Measurements from ENCODE around the gene MYEOV. TPM values are rescaled to one million over a fixed set of nuclear protein-coding genes. Genes with fewer than 3 reads are reported as not detected.

The MYEOV gene
- total and polyA plus RNA-seq, 2 of the 8 experiments (the other 6 are each of a cell fraction or from before 2014, with no cell fraction given): 0.44 to 0.67 TPM

- no peak overlapping the region for H2BK15ac ChIP-seq (ENCODE audit: low read length)
- H3K79me1 ChIP-seq (ENCODE audit: low read depth, low read length): no peaks in the 10 kb centered on the region
- peaks cover 0 to under 1% (median 0%) of the 10 kb centered on the region in 4 experiments; a peak in 1 of 7 replicates for H3K4me1 ChIP-seq (replicated peaks in 1 of 4; ENCODE audit: control insufficient read depth in 3 of 4, insufficient read depth in 4 of 4, low read length in 3 of 4)
- H4K91ac ChIP-seq (replicated peaks; ENCODE audit: insufficient read length, low read length): no peak overlapping the region
- no peak overlapping the region for H2BK5ac ChIP-seq (ENCODE audit: low read depth, low read length)
- H2BK20ac ChIP-seq (ENCODE audit: low read length): no peak overlapping the region
- H2AFZ ChIP-seq (ENCODE audit: low read length): no peak overlapping the region
- DNase-seq (ENCODE audit: low read depth in 1 of 2, low spot score in 2 of 2) (no peak), FAIRE-seq (no peak)
- no peak overlapping the region for H2BK120ac ChIP-seq (replicated peaks; ENCODE audit: low read depth, low read length)
- H3K4ac ChIP-seq (replicated peaks; ENCODE audit: insufficient read length, low read depth, low read length): no peak overlapping the region
- H3K79me2 ChIP-seq (ENCODE audit: control insufficient read depth in 1 of 2, insufficient read depth in 2 of 2, low read length in 2 of 2): no peaks in the 10 kb centered on the region
- no peak overlapping the region for H3K23ac ChIP-seq (ENCODE audit: insufficient read length)
- H3K56ac ChIP-seq (replicated peaks; ENCODE audit: insufficient read length, low read depth, low read length): no peak overlapping the region
- H3K27ac ChIP-seq (ENCODE audit: low read depth, low read length): no peak overlapping the region
- WGBS, 2 experiments (ENCODE audit: extremely low coverage in 1 of 2, insufficient coverage in 1 of 2, insufficient read length in 1 of 2, insufficient replicate concordance in 2 of 2, low coverage in 1 of 2, low lambda C conversion rate in 2 of 2, missing lambda C conversion rate in 1 of 2): 88% methylated on average over 11 of the region's 11 CpGs; no CpG with 5 or more reads in 1 of the 2 experiments
- no peak overlapping the region for H3K4me3 ChIP-seq (ENCODE audit: extremely low read depth in 1 of 4, insufficient read depth in 2 of 4, low read depth in 3 of 4, low read length in 4 of 4)
- no peak overlapping the region for H2BK12ac ChIP-seq (ENCODE audit: low read depth, low read length)
- ChIA-PET CTCF (ENCODE audit: partially characterized antibody) (interaction anchor here (1.6 to 2.7 kb wide), 2 partner anchors 13 to 85 kb away, joined by 3 to 10 read pairs; no protein-coding TSS in a partner anchor), POLR2A (ENCODE audit: partially characterized antibody) (interaction anchor here (0.6 to 1.8 kb wide), 3 partner anchors 8 to 525 kb away, joined by 3 to 5 read pairs (median 3); no protein-coding TSS in a partner anchor)
- no peaks in the 10 kb centered on the region for H4K20me1 ChIP-seq (replicated peaks in 1 of 2; ENCODE audit: control insufficient read depth in 1 of 2, insufficient read depth in 2 of 2, low read length in 2 of 2)
- no peak overlapping the region for H3K14ac ChIP-seq (ENCODE audit: insufficient read length)
- no peak overlapping the region for H3K4me2 ChIP-seq (ENCODE audit: insufficient read depth in 1 of 2, low read depth in 2 of 2, low read length in 2 of 2)
- H4K5ac ChIP-seq (ENCODE audit: insufficient read length, low read depth, low read length): no peak overlapping the region
- no peaks in the 10 kb centered on the region for H3K27me3 ChIP-seq (replicated peaks in 1 of 4; ENCODE audit: control insufficient read depth in 3 of 4, extremely low read depth in 1 of 4, insufficient read depth in 3 of 4, low read length in 3 of 4)
- no peak overlapping the region for H2AK5ac ChIP-seq (ENCODE audit: low read depth, low read length)
- no peaks in the 10 kb centered on the region for H3K23me2 ChIP-seq (ENCODE audit: low read depth, low read length)
- H3K36me3 ChIP-seq (ENCODE audit: control insufficient read depth in 2 of 4, insufficient read depth in 4 of 4, low read length in 3 of 4): no peaks in the 10 kb centered on the region
- no peak overlapping the region for H4K8ac ChIP-seq (ENCODE audit: extremely low read depth, insufficient read depth, low read length)
- H3K18ac ChIP-seq (ENCODE audit: extremely low read depth, low read length): no peak overlapping the region
- no peak overlapping the region for H3K9ac ChIP-seq (replicated peaks in 1 of 4; ENCODE audit: extremely low read depth in 1 of 4, low read depth in 3 of 4, low read length in 3 of 4)
- H3K9me3 ChIP-seq (ENCODE audit: insufficient read depth in 2 of 2, low read depth in 1 of 2, low read length in 1 of 2): no peaks in the 10 kb centered on the region
- TF ChIP-seq GTF2F1 (IDR thresholded peaks at IDR 0.05; ENCODE audit: borderline replicate concordance, low read depth, low read length) (no peak), USF2 (IDR thresholded peaks at IDR 0.05; ENCODE audit: low read length) (no peak), TAF7 (optimal IDR thresholded peaks at IDR 0.05; ENCODE audit: borderline replicate concordance, low read depth, low read length) (no peak), SP4 (IDR thresholded peaks at IDR 0.05; ENCODE audit: low read length) (no peak), SIRT6 (IDR thresholded peaks at IDR 0.05; ENCODE audit: low read length) (no peak), MAX (IDR thresholded peaks at IDR 0.05) (no peak), CBX8 (IDR thresholded peaks at IDR 0.05; ENCODE audit: borderline replicate concordance, low read depth, low read length) (no peak), SAP30 (IDR thresholded peaks at IDR 0.05; ENCODE audit: insufficient read depth, insufficient replicate concordance, low read length) (no peak), HDAC2 (IDR thresholded peaks at IDR 0.05; ENCODE audit: borderline replicate concordance in 1 of 2, low read depth in 2 of 2, low read length in 2 of 2) (no peak), EGR1 (IDR thresholded peaks at IDR 0.05; ENCODE audit: borderline replicate concordance, low read depth, low read length) (no peak), SUZ12 (IDR thresholded peaks at IDR 0.05; ENCODE audit: low read length) (no peak)
Observed at GRCh38 chr11:69305885-69306540, 12.1 kb downstream of the MYEOV start.

Data from H1 (cell line).